K562 (cell line): Measurements from ENCODE around the gene HNRNPLL. TPM values are rescaled to one million over a fixed set of nuclear protein-coding genes. Genes with fewer than 3 reads are reported as not detected.

Experiments used
- AFF1 ChIP-seq, 2 experiments: fragments of 450-650 bp; IDR thresholded peaks; 2 replicates each; pipeline ENCODE4 v1.6.1; 2018; ENCODE audit warnings: mild to moderate bottlenecking in 2 of 2, low read depth in 1 of 2; ENCODE audit not compliant: partially characterized antibody in 2 of 2
- ARID3B ChIP-seq: fragments of 250-450 bp; sonication (Bioruptor Pico); IDR thresholded peaks from 2 replicates; pipeline ENCODE4 v1.4.0; 2020; ENCODE audit warnings: borderline replicate concordance
- EP300 ChIP-seq: IDR thresholded peaks from 2 replicates; pipeline ENCODE4 v1.6.1; 2012; ENCODE audit warnings: low read length, improper control_type of control experiment
- HOXB6 ChIP-seq: fragments of 250-450 bp; sonication (Bioruptor Pico); IDR thresholded peaks from 2 replicates; pipeline ENCODE4 v1.5.1; 2022; ENCODE audit warnings: mild to moderate bottlenecking, borderline replicate concordance
- MYC ChIP-seq, 2 experiments: fragments of 250-450 bp in 1 of 2; sonication (Bioruptor Pico) in 1 of 2; IDR thresholded peaks; 2 replicates each; pipeline versions ENCODE4 v1.5.1 to v1.6.1; 2012 to 2021; ENCODE audit warnings: low read depth in 2 of 2, borderline replicate concordance in 1 of 2, improper control_type of control experiment in 1 of 2, low read length in 1 of 2, mild to moderate bottlenecking in 1 of 2, moderate library complexity in 1 of 2
- NCOA2 ChIP-seq, 2 experiments: fragments of 450-650 bp; IDR thresholded peaks; 2 replicates each; pipeline ENCODE4 v1.6.1; 2018; ENCODE audit warnings: mild to moderate bottlenecking in 2 of 2, moderate library complexity in 1 of 2; ENCODE audit not compliant: partially characterized antibody in 2 of 2
- RFX5 ChIP-seq: IDR thresholded peaks from 2 replicates; pipeline ENCODE4 v1.6.1; 2011; ENCODE audit warnings: low read depth, mild to moderate bottlenecking, improper control_type of control experiment, low read length
- ZBTB1 ChIP-seq: sonication (generic); formaldehyde crosslinking; IDR thresholded peaks from 2 replicates; pipeline ENCODE4 v1.8.1; 2023; ENCODE audit warnings: missing genetic modification reagents, low read depth, mild to moderate bottlenecking, borderline replicate concordance
- ZBTB17 ChIP-seq: fragments of 450-650 bp; formaldehyde crosslinking; IDR thresholded peaks from 2 replicates; pipeline ENCODE4 v1.4.0; 2020; ENCODE audit warnings: mild to moderate bottlenecking
- ZNF12 ChIP-seq: sonication (generic); formaldehyde crosslinking; IDR thresholded peaks from 2 replicates; pipeline ENCODE4 v1.4.0; 2020; ENCODE audit warnings: mild to moderate bottlenecking, missing genetic modification reagents
- ZNF143 ChIP-seq: sonication (generic); formaldehyde crosslinking; IDR thresholded peaks from 2 replicates; pipeline ENCODE4 v1.9.0; 2022; ENCODE audit warnings: mild to moderate bottlenecking, missing genetic modification reagents
- ZNF280B ChIP-seq: fragments of 250-450 bp; sonication (Bioruptor Pico); IDR thresholded peaks from 2 replicates; pipeline ENCODE4 v1.5.1; 2021; ENCODE audit warnings: mild to moderate bottlenecking
- ZNF830 ChIP-seq: fragments of 250-450 bp; sonication (Bioruptor Pico); IDR thresholded peaks from 2 replicates; pipeline ENCODE4 v1.5.0; 2021; ENCODE audit warnings: mild to moderate bottlenecking
- polyA plus RNA-seq, 8 experiments: library from polyadenylated mRNA; depleted of rRNA in 4 of 8; stranded (reverse) in 5 of 8; unstranded in 3 of 8; fragments of >200 nt; fragmentation: Nextera tagmentation in 2 of 8; fragmentation: Illumina TruSeq in 1 of 8; extraction: Ambion mirVana in 2 of 8; extraction: Trizol in 1 of 8; gene quantifications; 2 replicates each; pipeline versions ENCODE4 v1.2.1 to v1.2.3, GENCODE V29; 2011 to 2014; ENCODE audit warnings: inconsistent platforms in 1 of 8, missing spikeins in 1 of 8
- total RNA-seq, 7 experiments: library from RNA; depleted of rRNA in 6 of 7; stranded (reverse); fragments of >200 nt in 6 of 7; fragmentation: Illumina TruSeq in 2 of 7; extraction: Trizol in 2 of 7; gene quantifications; 2 replicates each; pipeline versions ENCODE4 v1.2.1 to v1.2.3, GENCODE V29; 2011 to 2021; ENCODE audit warnings: low replicate concordance in 1 of 7
- TF ChIP-seq, protein P1 (sequence below): fragments of 450-650 bp; IDR thresholded peaks from 2 replicates; pipeline ENCODE4 v1.6.1; 2016
- TF ChIP-seq, protein P2 (sequence below), 2 experiments: fragments of 450-650 bp; IDR thresholded peaks; 2 replicates each; pipeline ENCODE4 v1.6.1; 2016

HNRNPLL gene
- total and polyA plus RNA-seq, 9 of the 15 experiments (the other 6 are each of a cell fraction or from before 2014, with no cell fraction given) = 19.8 to 135 (median 57.8) TPM

DNA sequence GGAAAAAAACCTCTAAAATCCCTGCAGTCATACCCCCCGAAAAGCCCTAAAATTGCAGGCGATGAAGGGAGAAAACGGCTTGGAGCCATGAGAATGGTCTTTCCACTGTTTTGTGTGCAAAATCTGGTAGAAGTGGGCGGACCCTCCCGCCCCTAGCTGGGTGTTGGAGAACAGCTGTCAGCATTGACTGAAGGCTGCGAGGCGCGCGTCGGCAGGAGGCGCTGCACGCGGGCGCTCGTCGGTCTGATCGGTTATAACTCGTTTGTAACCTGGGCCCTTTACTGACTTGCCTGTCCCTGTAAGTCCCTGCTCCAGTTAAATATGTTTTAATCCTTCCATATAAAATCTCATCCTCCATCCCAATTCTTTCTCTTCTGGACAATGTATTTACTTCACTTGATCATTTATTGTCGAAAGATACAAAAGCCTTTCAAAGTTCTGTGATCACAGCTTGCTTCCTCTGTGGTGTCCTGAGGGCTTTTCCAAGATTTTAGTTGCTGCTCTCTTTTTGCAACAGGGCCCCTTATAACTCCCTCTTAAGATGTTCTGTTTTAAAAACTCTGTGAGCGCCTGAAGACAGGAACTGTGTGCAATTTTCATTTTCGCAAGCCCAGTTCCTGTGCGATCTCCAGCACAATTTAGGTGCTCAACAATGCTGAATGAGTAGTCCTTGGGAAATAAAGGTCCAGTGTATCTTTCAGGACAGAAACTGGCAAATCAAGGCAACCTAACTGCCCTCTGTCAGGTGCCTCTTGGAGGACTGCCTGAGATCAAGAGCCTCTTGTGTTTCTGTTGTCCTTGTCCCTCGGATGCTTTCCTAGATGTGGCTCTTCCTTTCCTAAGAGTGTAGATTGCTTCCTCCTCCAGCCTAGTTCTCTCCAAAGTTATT, 918 bp upstream of the HNRNPLL start (continued):
- TF ChIP-seq ZNF830 (no peak), AFF1 (IDR thresholded peaks at IDR 0.05; ENCODE audit: low read depth in 1 of 2, partially characterized antibody in 2 of 2) (peak; percentile 57 to 61), EP300 (no peak), ZNF280B (CRISPR knock-in tag) (no peak), ZBTB1 (CRISPR knock-in tag) (no peak), MYC (IDR thresholded peaks at IDR 0.05; ENCODE audit: low read depth, low read length) (no peak), MYC (CRISPR knock-in tag; IDR thresholded peaks at IDR 0.05; ENCODE audit: borderline replicate concordance, low read depth) (no peak), ZNF143 (no peak), NCOA2 (IDR thresholded peaks at IDR 0.05; ENCODE audit: partially characterized antibody in 2 of 2) (no peak), ZNF12 (CRISPR knock-in tag) (no peak), HOXB6 (CRISPR knock-in tag) (no peak), ARID3B (CRISPR knock-in tag) (no peak), RFX5 (no peak), ZBTB17 (no peak)
- TF ChIP-seq, protein P1, sequence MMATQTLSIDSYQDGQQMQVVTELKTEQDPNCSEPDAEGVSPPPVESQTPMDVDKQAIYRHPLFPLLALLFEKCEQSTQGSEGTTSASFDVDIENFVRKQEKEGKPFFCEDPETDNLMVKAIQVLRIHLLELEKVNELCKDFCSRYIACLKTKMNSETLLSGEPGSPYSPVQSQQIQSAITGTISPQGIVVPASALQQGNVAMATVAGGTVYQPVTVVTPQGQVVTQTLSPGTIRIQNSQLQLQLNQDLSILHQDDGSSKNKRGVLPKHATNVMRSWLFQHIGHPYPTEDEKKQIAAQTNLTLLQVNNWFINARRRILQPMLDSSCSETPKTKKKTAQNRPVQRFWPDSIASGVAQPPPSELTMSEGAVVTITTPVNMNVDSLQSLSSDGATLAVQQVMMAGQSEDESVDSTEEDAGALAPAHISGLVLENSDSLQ = no peak
- TF ChIP-seq, protein P2, sequence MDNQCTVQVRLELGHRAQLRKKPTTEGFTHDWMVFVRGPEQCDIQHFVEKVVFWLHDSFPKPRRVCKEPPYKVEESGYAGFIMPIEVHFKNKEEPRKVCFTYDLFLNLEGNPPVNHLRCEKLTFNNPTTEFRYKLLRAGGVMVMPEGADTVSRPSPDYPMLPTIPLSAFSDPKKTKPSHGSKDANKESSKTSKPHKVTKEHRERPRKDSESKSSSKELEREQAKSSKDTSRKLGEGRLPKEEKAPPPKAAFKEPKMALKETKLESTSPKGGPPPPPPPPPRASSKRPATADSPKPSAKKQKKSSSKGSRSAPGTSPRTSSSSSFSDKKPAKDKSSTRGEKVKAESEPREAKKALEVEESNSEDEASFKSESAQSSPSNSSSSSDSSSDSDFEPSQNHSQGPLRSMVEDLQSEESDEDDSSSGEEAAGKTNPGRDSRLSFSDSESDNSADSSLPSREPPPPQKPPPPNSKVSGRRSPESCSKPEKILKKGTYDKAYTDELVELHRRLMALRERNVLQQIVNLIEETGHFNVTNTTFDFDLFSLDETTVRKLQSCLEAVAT (IDR thresholded peaks at IDR 0.05) = no peak
